Sigmoid colon (tissue), 7 donors: Measurements from ENCODE around the gene PSMD4. TPM values are rescaled to one million over a fixed set of nuclear protein-coding genes. Genes with fewer than 3 reads are reported as not detected.

Experiments
- DNase-seq: peaks from one replicate; pipeline ENCODE4 v3.0.0-alpha.2; 2019
- H3K27ac ChIP-seq, 4 donors: fragments of 200-600 bp; sonication (generic); one replicate each; pipeline ENCODE4 v1.5.1; 2016 to 2019; ENCODE audit warnings: mild to moderate bottlenecking in 1 of 4
- H3K27me3 ChIP-seq, 3 donors: fragments of 200-600 bp; sonication (generic); one replicate each; pipeline ENCODE4 v1.5.1; 2019; ENCODE audit warnings: mild to moderate bottlenecking in 1 of 3
- H3K36me3 ChIP-seq, 4 donors: fragments of 200-600 bp; sonication (generic); one replicate each; pipeline ENCODE4 v1.5.1; 2016 to 2019
- H3K4me1 ChIP-seq, 4 donors: fragments of 200-600 bp; sonication (generic); one replicate each; pipeline ENCODE4 v1.5.1; 2017 to 2019
- H3K4me3 ChIP-seq, 4 donors: fragments of 200-600 bp; sonication (generic); one replicate each; pipeline ENCODE4 v1.5.1; 2017 to 2019; ENCODE audit warnings: mild to moderate bottlenecking in 2 of 4, moderate library complexity in 1 of 4
- H3K9me3 ChIP-seq, 4 donors: fragments of 200-600 bp in 3 of 4; sonication (generic) in 3 of 4; one replicate each; pipeline versions ENCODE4 v1.5.1 to v1.6.1; 2013 to 2019
- EP300 ChIP-seq, 4 donors: sonication (generic); formaldehyde crosslinking; IDR thresholded peaks; one replicate each; pipeline ENCODE4 v1.6.1; 2017; ENCODE audit warnings: antibody characterized with exemption in 4 of 4
- POLR2A ChIP-seq, 2 donors: fragments of 450-650 bp; IDR thresholded peaks; one replicate each; pipeline ENCODE4 v1.6.1; 2016; ENCODE audit warnings: antibody characterized with exemption in 2 of 2, mild to moderate bottlenecking in 2 of 2, moderate library complexity in 2 of 2
- POLR2AphosphoS5 ChIP-seq, 4 donors: sonication (generic); formaldehyde crosslinking; IDR thresholded peaks; one replicate each; pipeline ENCODE4 v1.6.1; 2017; ENCODE audit warnings: antibody characterized with exemption in 4 of 4
- WGBS, 2 donors: extraction: QIAGEN DNeasy Blood & Tissue Kit; methylation state at CpG; one replicate each; pipeline ENCODE4 v1.1.7; 2013; 5-methylcytosine and 5-hydroxymethylcytosine counted together
- intact Hi-C: fragments of 100-400 bp; cut with DNase I; formaldehyde crosslinking; loops from one replicate; pipeline ENCODE4 v1.15.1; 2023
- polyA plus RNA-seq, 3 donors: library from polyadenylated mRNA; stranded (reverse); fragments of 200-250 nt; gene quantifications; one replicate each; pipeline ENCODE4 v1.2.3, GENCODE V29; 2013
- total RNA-seq, 4 donors: library from RNA; depleted of rRNA; stranded (reverse); fragments of >200 nt; gene quantifications; one replicate each; pipeline ENCODE4 v1.1.0, GENCODE V29; 2016
- TF ChIP-seq, protein P1 (sequence below), 4 experiments: fragments of 450-650 bp in 3 of 4; fragments of 200-600 bp in 1 of 4; IDR thresholded peaks; one replicate each; pipeline ENCODE4 v1.5.1; 2016 to 2019; ENCODE audit warnings: antibody characterized with exemption in 4 of 4, mild to moderate bottlenecking in 3 of 4, moderate library complexity in 2 of 4
- donor health status: healthy with polysubstance abuse.
- donor health status: Bipolar disorder and iron deficiency.
- donor health status: healthy.

PSMD4 gene
- total and polyA plus RNA-seq, 7 donors, result 111 to 194 (median 153) TPM

DNA sequence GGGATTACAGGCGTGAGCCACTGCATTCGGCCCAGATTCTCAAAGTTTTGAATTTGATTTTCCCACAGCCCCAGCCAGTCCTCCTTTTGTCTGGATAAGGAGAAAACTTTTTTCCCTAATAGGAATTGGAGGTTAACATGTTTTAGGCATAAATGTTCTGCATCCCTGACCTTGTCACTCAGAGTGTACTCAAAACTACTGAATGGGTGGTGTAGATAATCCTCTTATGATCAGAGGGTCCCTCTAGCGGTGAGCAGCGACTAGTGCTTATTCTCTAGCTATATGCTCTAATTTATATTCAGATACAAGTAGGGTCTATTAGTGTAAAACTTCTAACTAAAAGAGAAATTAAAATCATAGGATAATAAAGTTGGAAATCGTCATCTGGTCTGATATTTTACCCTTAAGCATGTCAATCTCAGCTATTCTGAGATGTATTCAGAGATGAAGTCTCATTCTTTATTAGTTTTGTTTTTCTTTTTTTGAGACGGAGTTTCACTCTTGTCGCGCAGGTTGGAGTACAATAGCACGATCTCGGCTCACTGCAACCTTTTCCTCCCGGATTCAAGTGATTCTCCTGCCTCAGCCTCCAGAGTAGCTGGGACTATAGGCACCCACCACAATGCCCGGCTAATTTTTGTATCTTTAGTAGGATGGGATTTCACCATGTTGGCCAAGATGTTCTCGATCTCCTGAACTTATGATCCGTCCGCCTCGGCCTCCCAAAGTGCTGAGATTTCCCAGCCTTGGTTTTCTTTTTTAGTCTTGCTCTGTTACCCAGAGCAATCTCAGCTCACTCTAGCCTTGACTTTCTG, 2.7 kb upstream of the PSMD4 start:
- H3K27me3 ChIP-seq, result no peaks in the 10 kb centered on the region
- 59 to 67% methylated on average over 16 of the region's 16 CpGs for WGBS, 2 donors
- peaks cover 5 to 36% (median 27%) of the 10 kb centered on the region in 4 donors for H3K36me3 ChIP-seq
- no peaks in the 10 kb centered on the region for H3K9me3 ChIP-seq
- no peak for TF ChIP-seq EP300 (IDR thresholded peaks at IDR 0.05)
- TF ChIP-seq POLR2AphosphoS5 (IDR thresholded peaks at IDR 0.05), result no peak
- TF ChIP-seq, protein P1, sequence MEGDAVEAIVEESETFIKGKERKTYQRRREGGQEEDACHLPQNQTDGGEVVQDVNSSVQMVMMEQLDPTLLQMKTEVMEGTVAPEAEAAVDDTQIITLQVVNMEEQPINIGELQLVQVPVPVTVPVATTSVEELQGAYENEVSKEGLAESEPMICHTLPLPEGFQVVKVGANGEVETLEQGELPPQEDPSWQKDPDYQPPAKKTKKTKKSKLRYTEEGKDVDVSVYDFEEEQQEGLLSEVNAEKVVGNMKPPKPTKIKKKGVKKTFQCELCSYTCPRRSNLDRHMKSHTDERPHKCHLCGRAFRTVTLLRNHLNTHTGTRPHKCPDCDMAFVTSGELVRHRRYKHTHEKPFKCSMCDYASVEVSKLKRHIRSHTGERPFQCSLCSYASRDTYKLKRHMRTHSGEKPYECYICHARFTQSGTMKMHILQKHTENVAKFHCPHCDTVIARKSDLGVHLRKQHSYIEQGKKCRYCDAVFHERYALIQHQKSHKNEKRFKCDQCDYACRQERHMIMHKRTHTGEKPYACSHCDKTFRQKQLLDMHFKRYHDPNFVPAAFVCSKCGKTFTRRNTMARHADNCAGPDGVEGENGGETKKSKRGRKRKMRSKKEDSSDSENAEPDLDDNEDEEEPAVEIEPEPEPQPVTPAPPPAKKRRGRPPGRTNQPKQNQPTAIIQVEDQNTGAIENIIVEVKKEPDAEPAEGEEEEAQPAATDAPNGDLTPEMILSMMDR (IDR thresholded peaks at IDR 0.05), result peak; percentile 49 to 84 (median 73)
- no peak for TF ChIP-seq POLR2A (IDR thresholded peaks at IDR 0.05)
- intact Hi-C loops, result no loop called here
- H3K27ac ChIP-seq, result no peak overlapping the region
- peaks cover 0 to 20% (median 16%) of the 10 kb centered on the region in 4 donors for H3K4me1 ChIP-seq
- DNase-seq, result peak; percentile 77
- H3K4me3 ChIP-seq, result no peak overlapping the region

- Histone ChIP-seq H3K4me1 (peaks cover 0 to 26% (median 19%) of the 10 kb centered on the region in 4 donors), H3K27ac (peak overlapping the region; percentile 82 to 92 (median 91)), H3K4me3 (peak overlapping the region; percentile 84 to 98 (median 92)), H3K9me3 (no peaks in the 10 kb centered on the region), H3K27me3 (no peaks in the 10 kb centered on the region), H3K36me3 (peaks cover 0 to under 1% (median 0%) of the 10 kb centered on the region in 4 donors)
- no peak for DNase-seq
- intact Hi-C loops, result no loop called here
- TF ChIP-seq EP300 (IDR thresholded peaks at IDR 0.05) (no peak), POLR2A (IDR thresholded peaks at IDR 0.05) (no peak), POLR2AphosphoS5 (IDR thresholded peaks at IDR 0.05) (no peak)
- TF ChIP-seq, protein P1 (IDR thresholded peaks at IDR 0.05), result no peak
- WGBS, 2 donors, result 25 to 41% methylated on average over 10 of the region's 10 CpGs
Observed at GRCh38 chr1:151255381-151255780, 847 bp downstream of the PSMD4 start.

GRCh38 chr1:151259351-151259750, 4.8 kb downstream of the PSMD4 start:
- Histone ChIP-seq H3K27me3 (no peaks in the 10 kb centered on the region), H3K4me3 (no peak overlapping the region), H3K4me1 (peaks cover 0 to 22% (median 16%) of the 10 kb centered on the region in 4 donors), H3K27ac (no peak overlapping the region), H3K9me3 (no peaks in the 10 kb centered on the region), H3K36me3 (peaks cover 4 to 26% (median 15%) of the 10 kb centered on the region in 4 donors)
- no peak for DNase-seq
- 94 to 98% methylated on average over 2 of the region's 2 CpGs for WGBS, 2 donors
- no peak for TF ChIP-seq POLR2AphosphoS5 (IDR thresholded peaks at IDR 0.05)
- TF ChIP-seq EP300 (IDR thresholded peaks at IDR 0.05), result no peak
- TF ChIP-seq, protein P1 (IDR thresholded peaks at IDR 0.05), result no peak
- TF ChIP-seq POLR2A (IDR thresholded peaks at IDR 0.05), result no peak
- intact Hi-C loops, result no loop called here

- 82 to 92% methylated on average over 14 of the region's 14 CpGs for WGBS, 2 donors
- intact Hi-C loops, result no loop called here
Observed at GRCh38 chr1:151265446-151266236, 11.1 kb downstream of the PSMD4 start.

More at GRCh38 chr1:151265446-151266236, 11.1 kb downstream of the PSMD4 start:
- Histone ChIP-seq H3K27me3 (no peaks in the 10 kb centered on the region), H3K27ac (no peak overlapping the region), H3K36me3 (peaks cover 23 to 82% (median 51%) of the 10 kb centered on the region in 4 donors), H3K9me3 (no peaks in the 10 kb centered on the region), H3K4me1 (no peaks in the 10 kb centered on the region), H3K4me3 (no peak overlapping the region)
- TF ChIP-seq POLR2A (IDR thresholded peaks at IDR 0.05) (no peak), POLR2AphosphoS5 (IDR thresholded peaks at IDR 0.05) (no peak), EP300 (IDR thresholded peaks at IDR 0.05) (no peak)
- TF ChIP-seq, protein P1 (IDR thresholded peaks at IDR 0.05), result no peak
- no peak for DNase-seq
